Naive thymus-derived CD8-positive, alpha-beta T cell (primary cell): ENCODE data around the gene TRIM63. TPM values are rescaled to one million over a fixed set of nuclear protein-coding genes. Genes with fewer than 3 reads are reported as not detected.
"Not testable (repeated sequence)": the region's sequence is repeated elsewhere in the genome, so short reads cannot be mapped to it uniquely, and the experiment has no call there.

Source experiments
- ATAC-seq, 2 donors: fragments of 150-1000 bp; cut with Tn5 transposase in 1 of 2; sonication (Bioruptor Pico), chemical (Tn5 transposase) in 1 of 2; 1 replicate in 1 of 2; 2 replicates in 1 of 2; pipeline ENCODE4 v1.10.0; 2021; ENCODE audit warnings: mild to moderate bottlenecking in 2 of 2, moderate library complexity in 2 of 2
- POLR2A ChIA-PET: fragments of 350-600 bp; sonication (Branson Sonifier 250); formaldehyde crosslinking; loops from one replicate; lab custom pipeline; 2021; ENCODE audit warnings: antibody characterized with exemption; lab: Charles Lee
- DNase-seq, 10 donors: peaks; one replicate each; pipeline versions ENCODE4 v3.0.0 to v3.0.0-alpha.2; 2020 to 2022
- H3K27ac Mint-ChIP-seq, 10 donors: one replicate each; pipeline ENCODE4 v1.8.0; 2020 to 2022; ENCODE audit warnings: mild to moderate bottlenecking in 10 of 10, mixed read lengths in 10 of 10, moderate library complexity in 4 of 10, inconsistent platforms in 1 of 10
- H3K27me3 Mint-ChIP-seq, 5 donors: one replicate each; pipeline ENCODE4 v1.8.0; 2021 to 2022; ENCODE audit warnings: mixed read lengths in 5 of 5
- H3K36me3 Mint-ChIP-seq, 3 donors: one replicate each; pipeline ENCODE4 v1.8.0; 2020 to 2022; ENCODE audit warnings: mixed read lengths in 3 of 3, mild to moderate bottlenecking in 2 of 3, inconsistent platforms in 1 of 3
- H3K4me1 Mint-ChIP-seq, 4 donors: one replicate each; pipeline ENCODE4 v1.8.0; 2021 to 2022; ENCODE audit warnings: mixed read lengths in 4 of 4
- H3K4me3 Mint-ChIP-seq, 10 donors: one replicate each; pipeline ENCODE4 v1.8.0; 2020 to 2022; ENCODE audit warnings: mild to moderate bottlenecking in 10 of 10, mixed read lengths in 10 of 10, moderate library complexity in 6 of 10, inconsistent platforms in 1 of 10
- H3K9me3 Mint-ChIP-seq, 9 donors: one replicate each; pipeline ENCODE4 v1.8.0; 2020 to 2022; ENCODE audit warnings: mixed read lengths in 9 of 9, mild to moderate bottlenecking in 3 of 9, inconsistent platforms in 1 of 9, moderate library complexity in 1 of 9
- polyA plus RNA-seq, 3 donors: library from polyadenylated mRNA; unstranded; fragments of 300-500 nt; fragmentation: Illumina TruSeq; gene quantifications; one replicate each; pipeline ENCODE4 v1.2.3, GENCODE V29; 2021
- total RNA-seq, 8 experiments: library from RNA in 2 of 8; stranded (reverse) in 2 of 8; gene quantifications; one replicate each; pipeline ENCODE4 v1.2.3 and lab custom pipeline; 2021 to 2026

TRIM63 gene
- not detected for total RNA-seq
- polyA plus RNA-seq = not detected
- total RNA-seq (lab: John Stamatoyannopoulos, UW) = 0 to 0.09 (median 0) reads per million in 6 experiments

- Mint-ChIP-seq H3K27me3 (peaks cover 8 to 21% (median 9%) of the 10 kb centered on the region in 5 donors), H3K36me3 (no peaks in the 10 kb centered on the region), H3K27ac (peak within 1 kb of the TSS in 2 of 10 donors; percentile 17 to 63), H3K4me1 (peaks cover 0 to 2% (median 0%) of the 10 kb centered on the region in 4 donors), H3K4me3 (peak within 1 kb of the TSS in 1 of 10 donors; percentile 14), H3K9me3 (no peaks in the 10 kb centered on the region)
- POLR2A ChIA-PET = no interaction called here
- ATAC-seq (no peak), DNase-seq (no peak)
These were observed at the start of gene TRIM63 for GRCh38 chr1:26067432-26067911. Gene TRIM63, minus strand, starts transcription at chr1:26067630. Its CDS starts 136 bp downstream, at chr1:26067494.

DNA sequence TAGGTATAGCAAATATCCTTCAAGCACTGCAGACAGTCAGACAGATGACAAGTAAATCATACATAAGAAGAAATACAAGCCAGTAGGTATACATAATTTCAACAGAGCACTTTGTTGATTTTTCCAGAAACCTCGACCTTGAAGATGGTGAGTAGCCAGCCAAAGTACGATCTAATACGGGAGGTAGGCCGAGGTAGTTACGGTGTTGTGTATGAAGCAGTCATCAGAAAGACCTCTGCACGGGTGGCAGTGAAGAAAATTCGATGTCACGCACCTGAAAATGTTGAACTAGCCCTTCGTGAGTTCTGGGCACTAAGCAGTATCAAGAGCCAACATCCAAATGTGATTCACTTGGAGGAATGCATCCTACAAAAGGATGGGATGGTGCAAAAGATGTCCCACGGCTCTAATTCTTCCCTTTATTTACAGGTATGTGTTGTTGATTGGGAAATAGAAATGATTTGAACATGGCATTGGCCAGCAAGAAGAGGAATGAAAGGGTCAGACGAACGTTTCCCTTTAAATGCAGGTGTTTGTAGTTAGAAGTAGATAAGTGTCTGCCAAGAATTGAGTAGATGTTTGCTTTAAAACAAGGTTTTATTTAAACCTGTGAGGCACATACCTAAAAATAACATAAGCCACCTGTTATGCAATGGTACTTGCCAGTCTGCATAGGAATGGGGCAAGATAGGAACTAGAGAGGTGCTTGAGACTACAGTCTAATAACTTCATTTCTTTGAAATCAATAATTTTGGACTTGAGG, 46.9 kb upstream of the TRIM63 start:
- peaks cover 0 to 44% (median 1%) of the 10 kb centered on the region in 3 donors for H3K36me3 Mint-ChIP-seq
- H3K9me3 Mint-ChIP-seq = no peaks in the 10 kb centered on the region
- DNase-seq (no peak), ATAC-seq (no peak)
- peak overlapping the region in 6 of 10 donors; percentile 5 to 70 (median 30) for H3K4me3 Mint-ChIP-seq
- no peaks in the 10 kb centered on the region for H3K27me3 Mint-ChIP-seq
- H3K4me1 Mint-ChIP-seq = peaks cover 14 to 44% (median 29%) of the 10 kb centered on the region in 4 donors
- H3K27ac Mint-ChIP-seq = peak overlapping the region in 2 of 10 donors; percentile 5 to 38
- POLR2A ChIA-PET = interaction anchor here (1.1 to 3.6 kb wide), 5 partner anchors 7 to 121 kb away, joined by 3 to 19 read pairs (median 6); no protein-coding TSS in a partner anchor

DNA sequence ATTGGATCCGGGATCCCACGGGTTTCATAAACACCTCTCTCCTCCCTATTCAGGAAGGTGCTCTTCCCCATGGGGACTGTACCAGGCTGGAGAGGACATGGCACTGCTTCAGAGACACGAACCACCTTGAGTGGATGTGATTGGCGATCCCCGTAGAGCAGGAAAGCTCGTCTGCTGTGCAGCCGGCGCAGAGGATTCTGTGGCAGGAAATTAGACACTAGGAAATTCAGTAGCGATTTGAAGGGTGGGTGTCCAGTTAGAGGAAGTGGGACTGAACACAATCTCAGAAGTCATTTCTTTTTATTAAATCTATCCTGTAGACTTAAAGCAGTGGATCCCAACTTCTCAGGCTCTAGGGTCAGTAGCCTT, 45.0 kb upstream of the TRIM63 start:
- POLR2A ChIA-PET = interaction anchor here (1.9 to 3.6 kb wide), 4 partner anchors 9 to 27 kb away, joined by 11 to 35 read pairs (median 16); no protein-coding TSS in a partner anchor
- ATAC-seq (no peak), DNase-seq (peak in 3 of 10 donors; percentile 2 to 10 (median 7))
- Mint-ChIP-seq H3K4me3 (peak overlapping the region; percentile 91 to 94 (median 92)), H3K27me3 (no peaks in the 10 kb centered on the region), H3K9me3 (no peaks in the 10 kb centered on the region), H3K4me1 (peaks cover 14 to 36% (median 23%) of the 10 kb centered on the region in 4 donors), H3K36me3 (peaks cover 0 to 26% (median 0%) of the 10 kb centered on the region in 3 donors), H3K27ac (peak overlapping the region; percentile 55 to 93 (median 88))

- POLR2A ChIA-PET = interaction anchor here (0.5 to 3.6 kb wide), 15 partner anchors 9 to 279 kb away, joined by 3 to 35 read pairs (median 3); partner anchors contain the start of genes CEP85 and ZNF593
- Mint-ChIP-seq H3K36me3 (peaks cover 0 to 22% (median 0%) of the 10 kb centered on the region in 3 donors), H3K27ac (peak within 1 kb of the TSS; percentile 82 to 97 (median 95)), H3K9me3 (no peaks in the 10 kb centered on the region), H3K4me1 (peaks cover 14 to 33% (median 23%) of the 10 kb centered on the region in 4 donors), H3K4me3 (peak within 1 kb of the TSS; percentile 91 to 98 (median 94)), H3K27me3 (no peaks in the 10 kb centered on the region)
- DNase-seq = peak; percentile 90 to 98 (median 94)
- peak; percentile 80 to 89 for ATAC-seq
These were observed 44.3 kb upstream of the TRIM63 start, which contains the start of gene PDIK1L for GRCh38 chr1:26111530-26112406. Gene PDIK1L, plus strand, starts transcription at chr1:26111824. Its CDS starts 2,485 bp downstream, at chr1:26114309.

- peaks cover 0 to 17% (median 0%) of the 10 kb centered on the region in 3 donors for H3K36me3 Mint-ChIP-seq
- ATAC-seq (peak; percentile 63 to 67), DNase-seq (peak; percentile 59 to 86 (median 74))
- POLR2A ChIA-PET = interaction anchor here (0.5 to 3.6 kb wide), 16 partner anchors 8 to 790 kb away, joined by 3 to 35 read pairs (median 3); partner anchors contain the start of genes CEP85, GPATCH3 and ZNF593
- peaks cover 14 to 31% (median 23%) of the 10 kb centered on the region in 4 donors for H3K4me1 Mint-ChIP-seq
- H3K9me3 Mint-ChIP-seq = no peaks in the 10 kb centered on the region
- H3K4me3 Mint-ChIP-seq = peak overlapping the region; percentile 79 to 98 (median 92)
- peak overlapping the region; percentile 82 to 97 (median 90) for H3K27ac Mint-ChIP-seq
- H3K27me3 Mint-ChIP-seq = no peaks in the 10 kb centered on the region
These were observed 43.5 kb upstream of the TRIM63 start for GRCh38 chr1:26110731-26111529.

GRCh38 chr1:26109229-26110164, 42.1 kb upstream of the TRIM63 start:
- H3K4me1 Mint-ChIP-seq = peaks cover 18 to 30% (median 28%) of the 10 kb centered on the region in 4 donors
- H3K36me3 Mint-ChIP-seq = peaks cover 0 to 5% (median 0%) of the 10 kb centered on the region in 3 donors
- peaks cover 0 to 4% (median 0%) of the 10 kb centered on the region in 5 donors for H3K27me3 Mint-ChIP-seq
- ATAC-seq (no peak), DNase-seq (no peak)
- POLR2A ChIA-PET = interaction anchor here (0.6 to 2.6 kb wide), 8 partner anchors 17 to 791 kb away, joined by 3 to 22 read pairs (median 3); partner anchors contain the start of genes CEP85 and GPATCH3
- peak overlapping the region in 7 of 10 donors; percentile 24 to 95 (median 86) for H3K27ac Mint-ChIP-seq
- H3K4me3 Mint-ChIP-seq = peak overlapping the region; percentile 79 to 98 (median 92)
- H3K9me3 Mint-ChIP-seq = no peaks in the 10 kb centered on the region

DNA sequence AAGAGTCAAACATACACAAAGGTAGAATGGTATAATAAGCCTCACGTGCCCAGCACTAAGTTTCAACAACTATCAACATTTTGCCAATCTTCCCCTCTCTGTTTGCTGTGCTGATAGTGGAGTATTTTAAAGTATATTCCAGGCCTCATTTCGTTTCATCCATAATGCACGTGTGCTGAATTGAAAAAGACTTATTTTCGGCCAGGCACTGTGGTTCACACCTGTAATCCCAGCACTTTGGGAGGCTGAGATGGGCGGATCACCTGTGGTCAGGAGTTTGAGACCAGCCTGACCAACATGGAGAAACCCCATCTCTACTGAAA, 37.8 kb upstream of the TRIM63 start:
- ATAC-seq, H3K27me3 Mint-ChIP-seq, H3K4me3 Mint-ChIP-seq, H3K9me3 Mint-ChIP-seq, H3K36me3 Mint-ChIP-seq, DNase-seq: not testable (repeated sequence)
- H3K27ac Mint-ChIP-seq = peak overlapping the region in 1 of 10 donors; percentile 11
- H3K4me1 Mint-ChIP-seq = peaks cover 5 to 12% (median 7%) of the 10 kb centered on the region in 4 donors
- POLR2A ChIA-PET = interaction anchor here (1.4 kb wide), 1 partner anchor 40 kb away, joined by 16 read pairs; no protein-coding TSS in a partner anchor

DNA sequence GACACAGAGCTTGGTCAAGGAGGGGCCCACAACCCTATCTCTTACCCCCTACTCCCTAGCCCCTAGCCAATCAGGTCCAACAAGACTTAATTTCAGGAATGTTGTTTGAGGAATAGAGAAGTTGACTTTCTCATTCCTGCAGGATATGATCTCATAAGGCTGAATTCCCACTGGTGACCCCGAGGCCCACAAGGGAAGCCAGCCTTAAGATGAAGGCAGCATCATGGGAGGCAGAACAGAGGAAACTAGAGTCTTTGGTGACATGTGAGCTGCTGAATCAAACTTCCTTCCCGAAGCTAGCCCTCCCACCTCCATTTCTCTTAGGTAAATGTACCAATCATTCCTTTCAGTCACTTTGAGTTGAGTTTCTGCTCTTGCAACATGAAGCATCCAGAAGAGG, 35.1 kb upstream of the TRIM63 start:
- no peaks in the 10 kb centered on the region for H3K9me3 Mint-ChIP-seq
- no peak overlapping the region for H3K4me3 Mint-ChIP-seq
- no peak overlapping the region for H3K27ac Mint-ChIP-seq
- no peaks in the 10 kb centered on the region for H3K36me3 Mint-ChIP-seq
- no peak for DNase-seq
- H3K4me1 Mint-ChIP-seq = peaks cover 4 to 8% (median 4%) of the 10 kb centered on the region in 4 donors
- ATAC-seq = no peak
- H3K27me3 Mint-ChIP-seq = peaks cover 0 to 6% (median 3%) of the 10 kb centered on the region in 5 donors
- POLR2A ChIA-PET = interaction anchor here (0.9 to 2.2 kb wide), 2 partner anchors 9 to 43 kb away, joined by 3 to 10 read pairs; partner anchors contain the start of gene PDIK1L

- ATAC-seq (no peak), DNase-seq (no peak)
- POLR2A ChIA-PET = interaction anchor here (0.5 to 2.2 kb wide), 2 partner anchors 43 to 44 kb away, joined by 3 to 10 read pairs; no protein-coding TSS in a partner anchor
- Mint-ChIP-seq H3K27ac (no peak overlapping the region), H3K36me3 (no peaks in the 10 kb centered on the region), H3K4me3 (no peak overlapping the region), H3K27me3 (peaks cover 0 to 6% (median 3%) of the 10 kb centered on the region in 5 donors), H3K9me3 (no peaks in the 10 kb centered on the region), H3K4me1 (peaks cover 4 to 8% (median 4%) of the 10 kb centered on the region in 4 donors)
These were observed 34.7 kb upstream of the TRIM63 start for GRCh38 chr1:26102119-26102518.

- H3K4me3 Mint-ChIP-seq, DNase-seq, ATAC-seq, H3K9me3 Mint-ChIP-seq, H3K4me1 Mint-ChIP-seq, H3K27ac Mint-ChIP-seq, H3K36me3 Mint-ChIP-seq, H3K27me3 Mint-ChIP-seq: not testable (repeated sequence)
- POLR2A ChIA-PET = interaction anchor here (0.7 to 1.0 kb wide), 3 partner anchors 11 to 278 kb away, joined by 3 read pairs; partner anchors contain the start of gene PDIK1L
These were observed 32.8 kb upstream of the TRIM63 start for GRCh38 chr1:26100204-26100603.
